GM21737 (cell line): ENCODE data around the gene CLCA4.
"Not testable (repeated sequence)": the region's sequence is repeated elsewhere in the genome, so short reads cannot be mapped to it uniquely, and the experiment has no call there.

ENCODE experiments used
- ATAC-seq: cut with Tn5 transposase; IDR thresholded peaks from one replicate; pipeline ENCODE4 v1.9.1; 2021; ENCODE audit warnings: mild to moderate bottlenecking, moderate library complexity; ENCODE audit not compliant: unreplicated experiment

The CLCA4 gene

GRCh38 chr1:86596741-86597290 is 49.9 kb downstream of the CLCA4 start:
- no peak for ATAC-seq

GRCh38 chr1:86606080-86606479 is 59.2 kb downstream of the CLCA4 start:
- ATAC-seq: not testable (repeated sequence)

GRCh38 chr1:86616433-86616832 is 69.6 kb downstream of the CLCA4 start:
- no peak for ATAC-seq

- ATAC-seq: peak; percentile 98
Measured at GRCh38 chr1:86616871-86617270, 70.0 kb downstream of the CLCA4 start.

GRCh38 chr1:86618358-86618757 is 71.5 kb downstream of the CLCA4 start:
- no peak for ATAC-seq

GRCh38 chr1:86619313-86619712 is 72.4 kb downstream of the CLCA4 start:
- no peak for ATAC-seq

GRCh38 chr1:86621286-86621685 is 74.4 kb downstream of the CLCA4 start:
- no peak for ATAC-seq
